ENCODE data around the gene DENND2A.
A peak's percentile ranks its signal among the peaks of the same experiment; 100 is the strongest.
"Not testable (repeated sequence)": the region's sequence is repeated elsewhere in the genome, so short reads cannot be mapped to it uniquely, and the experiment has no call there.

Gene DENND2A

GRCh38 chr7:140673774-140674155 is 33.2 kb upstream of the DENND2A start:
- no peak for DNase-seq (ENCODE audit: low read depth)

- no peak for DNase-seq (ENCODE audit: low read depth)
These were observed 32.6 kb upstream of the DENND2A start for GRCh38 chr7:140673063-140673773.

GRCh38 chr7:140672382-140673062 is 31.9 kb upstream of the DENND2A start, which contains the start of gene ADCK2:
Gene ADCK2, plus strand, starts transcription at chr7:140672945. Its CDS starts 386 bp downstream, at chr7:140673331.
- DNase-seq (ENCODE audit: low read depth) = no peak

GRCh38 chr7:140671966-140672365 is 31.4 kb upstream of the DENND2A start:
- no peak for DNase-seq (ENCODE audit: low read depth)

GRCh38 chr7:140670343-140670935 is 29.8 kb upstream of the DENND2A start:
- no peak for DNase-seq (ENCODE audit: low read depth)

GRCh38 chr7:140669862-140670261 is 29.2 kb upstream of the DENND2A start:
- not testable (repeated sequence) for DNase-seq (ENCODE audit: low read depth)

GRCh38 chr7:140669352-140669751 is 28.7 kb upstream of the DENND2A start:
- no peak for DNase-seq (ENCODE audit: low read depth)

- no peak for DNase-seq (ENCODE audit: low read depth)
These were observed 28.0 kb upstream of the DENND2A start for GRCh38 chr7:140668641-140669040.

GRCh38 chr7:140667476-140667875 is 26.9 kb upstream of the DENND2A start:
- no peak for DNase-seq (ENCODE audit: low read depth)

GRCh38 chr7:140662938-140663337 is 22.3 kb upstream of the DENND2A start:
- DNase-seq (ENCODE audit: low read depth) = not testable (repeated sequence)

GRCh38 chr7:140661124-140661523 is 20.5 kb upstream of the DENND2A start:
- DNase-seq (ENCODE audit: low read depth) = no peak

GRCh38 chr7:140659856-140660255 is 19.2 kb upstream of the DENND2A start:
- no peak for DNase-seq (ENCODE audit: low read depth)

GRCh38 chr7:140657891-140658290 is 17.3 kb upstream of the DENND2A start:
- DNase-seq (ENCODE audit: low read depth) = no peak

- DNase-seq (ENCODE audit: low read depth) = peak; percentile 37
These were observed 16.2 kb upstream of the DENND2A start for GRCh38 chr7:140656548-140657515.

GRCh38 chr7:140655511-140656408 is 15.1 kb upstream of the DENND2A start:
- DNase-seq (ENCODE audit: low read depth) = no peak

- DNase-seq (ENCODE audit: low read depth) = no peak
These were observed 14.0 kb upstream of the DENND2A start for GRCh38 chr7:140654661-140655060.

GRCh38 chr7:140654109-140654387 is 13.4 kb upstream of the DENND2A start:
- no peak for DNase-seq (ENCODE audit: low read depth)

GRCh38 chr7:140653319-140654108 is 12.9 kb upstream of the DENND2A start:
- peak; percentile 60 for DNase-seq (ENCODE audit: low read depth)

- no peak for DNase-seq (ENCODE audit: low read depth)
These were observed 9.8 kb upstream of the DENND2A start for GRCh38 chr7:140650367-140650766.

GRCh38 chr7:140649556-140650205 is 9.1 kb upstream of the DENND2A start:
- DNase-seq (ENCODE audit: low read depth) = no peak

Measured in stromal cell of bone marrow (primary cell).